IPS-18a (cell line): ENCODE results near the gene CPN1.
"Not testable (repeated sequence)": the region's sequence is repeated elsewhere in the genome, so short reads cannot be mapped to it uniquely, and the experiment has no call there.

Experiments
- H3K27ac ChIP-seq: one replicate; pipeline ENCODE4 v1.5.1; 2013; ENCODE audit warnings: low read length
- H3K27me3 ChIP-seq: one replicate; pipeline ENCODE4 v1.6.1; 2013; ENCODE audit warnings: mild to moderate bottlenecking, low read length; ENCODE audit not compliant: control insufficient read depth, insufficient read depth
- H3K36me3 ChIP-seq: one replicate; pipeline ENCODE4 v1.6.1; 2013; ENCODE audit warnings: low read depth, low read length; ENCODE audit not compliant: control insufficient read depth
- H3K4me1 ChIP-seq: one replicate; pipeline ENCODE4 v1.6.1; 2013; ENCODE audit warnings: low read depth, low read length; ENCODE audit not compliant: control insufficient read depth
- H3K4me3 ChIP-seq: one replicate; pipeline ENCODE4 v1.5.1; 2013; ENCODE audit warnings: low read length
- H3K9ac ChIP-seq: one replicate; pipeline ENCODE4 v1.6.1; 2013; ENCODE audit warnings: mild to moderate bottlenecking, low read length, moderate library complexity
- H3K9me3 ChIP-seq: one replicate; pipeline ENCODE4 v1.6.1; 2013; ENCODE audit warnings: low read depth, low read length; ENCODE audit not compliant: control insufficient read depth

Gene CPN1

GRCh38 chr10:100081075-100082001 lies at the start of gene CPN1:
TSS of gene CPN1 (minus strand) at chr10:100081869. CDS start at chr10:100081625, 244 bp downstream.
- no peaks in the 10 kb centered on the region for H3K9me3 ChIP-seq
- H3K36me3 ChIP-seq: no peaks in the 10 kb centered on the region
- no peaks in the 10 kb centered on the region for H3K27me3 ChIP-seq
- no peak within 1 kb of the TSS for H3K9ac ChIP-seq
- H3K4me1 ChIP-seq: no peaks in the 10 kb centered on the region
- H3K27ac ChIP-seq: no peak within 1 kb of the TSS
- no peak within 1 kb of the TSS for H3K4me3 ChIP-seq

- Histone ChIP-seq H3K4me1 (no peaks in the 10 kb centered on the region), H3K27ac (no peak overlapping the region), H3K9me3 (no peaks in the 10 kb centered on the region), H3K27me3 (no peaks in the 10 kb centered on the region), H3K36me3 (no peaks in the 10 kb centered on the region), H3K9ac (no peak overlapping the region), H3K4me3 (no peak overlapping the region)
Observed at GRCh38 chr10:100130831-100131230, 49.2 kb upstream of the CPN1 start.

GRCh38 chr10:100129424-100129823 lies 47.8 kb upstream of the CPN1 start:
- Histone ChIP-seq H3K36me3 (no peaks in the 10 kb centered on the region), H3K4me3 (no peak overlapping the region), H3K9me3 (no peaks in the 10 kb centered on the region), H3K27ac (no peak overlapping the region), H3K9ac (no peak overlapping the region), H3K4me1 (no peaks in the 10 kb centered on the region), H3K27me3 (no peaks in the 10 kb centered on the region)

- H3K27ac ChIP-seq: no peak overlapping the region
- H3K9me3 ChIP-seq: no peaks in the 10 kb centered on the region
- H3K4me1 ChIP-seq: no peaks in the 10 kb centered on the region
- H3K36me3 ChIP-seq: no peaks in the 10 kb centered on the region
- H3K27me3 ChIP-seq: no peaks in the 10 kb centered on the region
- H3K4me3 ChIP-seq: no peak overlapping the region
- H3K9ac ChIP-seq: no peak overlapping the region
Observed at GRCh38 chr10:100128951-100129350, 47.3 kb upstream of the CPN1 start.

- not testable (repeated sequence) for H3K9ac ChIP-seq, H3K4me3 ChIP-seq
Observed at GRCh38 chr10:100125335-100125734, 43.7 kb upstream of the CPN1 start.

GRCh38 chr10:100124097-100124496 lies 42.4 kb upstream of the CPN1 start:
- Histone ChIP-seq H3K4me3 (no peak overlapping the region), H3K4me1 (no peaks in the 10 kb centered on the region), H3K27me3 (no peaks in the 10 kb centered on the region), H3K9me3 (no peaks in the 10 kb centered on the region), H3K27ac (no peak overlapping the region), H3K9ac (no peak overlapping the region), H3K36me3 (no peaks in the 10 kb centered on the region)

More at GRCh38 chr10:100125335-100125734, 43.7 kb upstream of the CPN1 start:
- H3K36me3 ChIP-seq, H3K27me3 ChIP-seq, H3K27ac ChIP-seq, H3K9me3 ChIP-seq, H3K4me1 ChIP-seq: not testable (repeated sequence)

- Histone ChIP-seq H3K27ac (no peak overlapping the region), H3K9ac (no peak overlapping the region), H3K4me3 (no peak overlapping the region), H3K27me3 (no peaks in the 10 kb centered on the region), H3K4me1 (no peaks in the 10 kb centered on the region), H3K9me3 (no peaks in the 10 kb centered on the region), H3K36me3 (no peaks in the 10 kb centered on the region)
Observed at GRCh38 chr10:100122780-100123179, 41.1 kb upstream of the CPN1 start.

GRCh38 chr10:100120550-100120949 lies 38.9 kb upstream of the CPN1 start:
- Histone ChIP-seq H3K27me3 (no peaks in the 10 kb centered on the region), H3K4me3 (no peak overlapping the region)

GRCh38 chr10:100119726-100120125 lies 38.1 kb upstream of the CPN1 start:
- Histone ChIP-seq H3K9ac (no peak overlapping the region), H3K4me1 (no peaks in the 10 kb centered on the region), H3K36me3 (no peaks in the 10 kb centered on the region), H3K9me3 (no peaks in the 10 kb centered on the region), H3K4me3 (no peak overlapping the region), H3K27me3 (no peaks in the 10 kb centered on the region), H3K27ac (no peak overlapping the region)

More at GRCh38 chr10:100120550-100120949, 38.9 kb upstream of the CPN1 start:
- Histone ChIP-seq H3K27ac (no peak overlapping the region), H3K9me3 (no peaks in the 10 kb centered on the region), H3K9ac (no peak overlapping the region), H3K36me3 (no peaks in the 10 kb centered on the region), H3K4me1 (no peaks in the 10 kb centered on the region)

- Histone ChIP-seq H3K27ac (no peak overlapping the region), H3K9ac (no peak overlapping the region), H3K36me3 (no peaks in the 10 kb centered on the region), H3K27me3 (no peaks in the 10 kb centered on the region), H3K4me3 (no peak overlapping the region), H3K4me1 (no peaks in the 10 kb centered on the region), H3K9me3 (no peaks in the 10 kb centered on the region)
Observed at GRCh38 chr10:100114976-100115770, 33.5 kb upstream of the CPN1 start.

- Histone ChIP-seq H3K27me3 (no peaks in the 10 kb centered on the region), H3K9ac (no peak overlapping the region), H3K36me3 (no peaks in the 10 kb centered on the region), H3K4me1 (no peaks in the 10 kb centered on the region), H3K27ac (no peak overlapping the region), H3K9me3 (no peaks in the 10 kb centered on the region), H3K4me3 (no peak overlapping the region)
Observed at GRCh38 chr10:100114460-100114859, 32.8 kb upstream of the CPN1 start.
